Activated CD4-positive, alpha-beta T cell treated with anti-CD3 and anti-CD28 coated beads, Interleukin-2, amount 50 U/mL, for 16 hours (primary cell): ENCODE measurements around the gene S100B.

Experiments
- DNase-seq: peaks from one replicate; pipeline ENCODE4 v3.0.0-alpha.2; 2020

The S100B gene

GRCh38 chr21:46557919-46558392, 46.9 kb downstream of the S100B start:
- no peak for DNase-seq

DNA sequence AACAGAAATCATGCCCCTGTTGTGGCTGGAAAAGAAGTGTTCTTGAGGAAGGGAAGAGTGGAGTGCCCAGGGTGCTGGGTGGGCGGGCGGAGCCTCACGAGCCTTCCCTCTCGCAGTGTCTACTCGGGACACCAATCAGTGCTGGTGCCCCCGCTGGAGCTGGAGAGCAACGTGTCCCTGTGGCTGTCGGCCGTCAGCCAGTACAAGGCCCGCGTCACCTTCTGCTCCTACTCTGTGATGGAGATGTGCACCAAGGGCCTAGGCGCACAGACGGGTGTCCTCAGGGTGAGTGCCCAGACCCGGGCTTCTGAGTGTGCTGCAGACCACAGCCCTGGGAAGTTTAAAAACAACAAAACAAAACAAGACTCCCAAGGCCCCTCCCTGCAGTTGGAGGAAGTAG, 47.4 kb downstream of the S100B start:
- DNase-seq: no peak

DNA sequence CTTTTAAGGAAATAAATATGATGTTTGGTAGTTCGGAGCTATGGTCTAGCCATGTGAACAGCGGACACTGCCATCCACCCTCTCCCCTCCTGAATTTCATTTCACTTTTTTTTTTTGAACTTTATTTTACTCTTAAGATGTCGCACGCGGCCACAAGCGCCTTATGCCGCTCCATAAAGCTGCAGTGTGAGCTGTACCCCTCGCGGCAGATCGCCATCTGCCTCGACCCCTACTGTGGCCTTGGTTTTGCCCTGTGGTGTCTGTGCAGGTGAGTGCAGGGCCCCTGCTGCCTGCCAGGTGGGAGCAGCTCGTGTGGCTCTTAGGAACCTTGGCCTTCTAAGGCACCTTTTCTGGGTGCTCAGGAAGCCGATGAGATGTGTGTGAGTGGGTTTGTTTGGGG, 48.1 kb downstream of the S100B start:
- DNase-seq: no peak

DNA sequence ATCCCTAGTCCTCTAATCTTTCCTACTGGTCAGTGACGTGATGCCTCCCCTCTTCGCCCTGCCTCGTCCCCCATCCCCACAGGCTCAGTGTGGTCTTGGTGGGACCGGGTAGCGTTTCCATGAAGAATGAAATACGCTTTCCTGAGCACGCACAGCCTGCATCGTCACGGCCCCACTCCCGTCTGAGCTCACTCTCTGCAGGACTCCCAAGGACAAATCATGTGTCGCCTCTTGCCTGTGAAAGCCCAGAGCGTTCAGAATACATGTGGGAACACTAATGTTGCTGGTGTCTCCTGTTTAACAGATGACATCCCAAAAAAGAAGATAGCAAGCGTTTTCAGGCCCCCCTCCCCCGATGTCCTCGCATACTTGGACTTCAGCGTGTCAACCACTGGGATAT, 49.2 kb downstream of the S100B start:
- no peak for DNase-seq

- no peak for DNase-seq
Measured at GRCh38 chr21:46555225-46555617, 49.7 kb downstream of the S100B start.

DNA sequence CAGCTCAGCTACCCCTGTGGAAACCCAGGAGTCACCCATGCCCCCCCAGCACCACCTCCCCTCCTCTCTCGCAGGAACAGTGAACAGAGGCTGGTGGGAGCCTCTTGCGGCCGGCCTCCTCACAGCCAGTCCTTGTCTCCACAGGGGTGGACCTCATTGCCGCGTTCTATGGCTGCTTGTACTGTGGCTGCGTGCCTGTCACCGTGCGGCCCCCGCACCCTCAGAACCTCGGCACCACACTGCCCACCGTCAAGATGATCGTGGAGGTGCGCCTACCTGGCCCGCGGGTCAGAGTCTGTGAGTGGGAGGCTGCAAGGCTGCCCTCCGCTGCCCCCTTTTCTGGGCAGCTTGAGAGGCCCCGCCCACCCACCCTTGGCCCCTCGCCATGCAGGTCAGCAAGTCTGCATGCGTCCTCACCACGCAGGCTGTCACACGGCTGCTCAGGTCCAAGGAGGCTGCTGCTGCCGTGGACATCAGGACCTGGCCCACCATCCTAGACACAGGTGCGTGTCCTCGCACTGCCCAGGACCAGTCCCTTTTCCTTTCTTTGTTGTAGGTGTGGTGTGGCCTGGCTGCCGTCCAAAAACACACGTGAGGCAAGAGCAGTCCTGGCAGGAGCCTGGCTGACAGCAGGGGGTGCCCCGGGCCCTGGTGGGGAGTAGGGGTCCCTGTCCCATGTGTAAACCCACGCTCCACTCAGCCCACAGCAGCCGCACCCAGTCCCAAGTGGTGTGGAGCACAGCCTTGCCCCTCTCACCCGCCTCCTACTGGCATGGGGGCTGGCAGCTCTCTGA, 50.3 kb downstream of the S100B start:
- DNase-seq: no peak

GRCh38 chr21:46553993-46554392, 50.9 kb downstream of the S100B start:
- DNase-seq: no peak

- no peak for DNase-seq
Measured at GRCh38 chr21:46552865-46553379, 52.0 kb downstream of the S100B start.

DNA sequence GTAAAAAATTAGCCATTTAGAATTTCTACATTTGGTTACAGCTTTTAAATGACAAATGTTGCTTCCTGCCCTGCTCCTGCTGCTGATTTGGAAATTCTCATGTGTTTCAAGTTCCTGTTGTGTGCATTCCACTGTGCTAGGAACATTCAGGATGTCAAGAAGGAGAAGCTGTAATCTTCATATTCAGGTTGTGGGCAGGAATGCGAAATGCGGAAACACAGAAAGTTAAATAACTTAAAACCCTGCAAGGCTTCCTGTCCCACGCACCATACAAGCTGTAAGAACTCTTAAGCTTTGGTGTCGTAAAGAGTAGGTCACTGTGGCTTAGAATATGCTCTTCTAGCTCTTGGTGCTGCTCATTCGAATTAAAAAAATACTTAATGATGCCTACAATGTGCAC, 52.6 kb downstream of the S100B start:
- DNase-seq: no peak

DNA sequence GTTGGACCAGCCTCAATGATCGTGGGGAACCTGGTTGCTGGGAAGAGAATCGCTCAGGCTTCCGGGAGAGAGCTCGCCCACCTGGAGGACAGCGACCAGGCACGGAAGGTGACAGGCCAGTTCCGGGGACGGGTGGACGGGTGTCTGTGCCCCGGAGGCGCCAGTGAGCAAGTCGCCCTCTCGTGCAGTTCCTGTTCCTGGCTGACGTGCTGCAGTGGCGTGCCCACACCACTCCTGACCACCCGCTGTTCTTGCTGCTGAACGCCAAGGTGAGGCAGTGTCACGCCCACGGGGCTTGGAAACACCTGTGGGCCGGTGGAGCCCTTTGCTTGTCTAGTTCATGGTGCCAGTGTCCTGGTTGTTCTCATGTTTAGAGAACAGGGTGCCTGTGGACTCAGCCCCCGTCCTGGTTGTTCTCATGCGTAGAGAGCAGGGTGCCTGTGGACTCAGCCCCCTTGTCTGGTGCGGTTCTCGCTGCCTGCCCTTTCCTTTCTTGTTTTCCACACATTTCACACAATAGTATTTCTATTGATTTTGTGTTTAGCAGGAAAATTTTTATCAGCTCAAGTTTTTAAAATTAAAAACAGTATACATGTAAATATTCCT, 53.1 kb downstream of the S100B start:
- no peak for DNase-seq

- DNase-seq: peak; percentile 18
Measured at GRCh38 chr21:46550116-46550941, 54.6 kb downstream of the S100B start.

GRCh38 chr21:46549650-46550049, 55.2 kb downstream of the S100B start:
- no peak for DNase-seq
